ENCODE results near the gene TENT4A. TPM values are rescaled to one million over a fixed set of nuclear protein-coding genes. Genes with fewer than 3 reads are reported as not detected.

The TENT4A gene
- total RNA-seq, 1 experiment from 2014 or later = 25.6 TPM

DNA sequence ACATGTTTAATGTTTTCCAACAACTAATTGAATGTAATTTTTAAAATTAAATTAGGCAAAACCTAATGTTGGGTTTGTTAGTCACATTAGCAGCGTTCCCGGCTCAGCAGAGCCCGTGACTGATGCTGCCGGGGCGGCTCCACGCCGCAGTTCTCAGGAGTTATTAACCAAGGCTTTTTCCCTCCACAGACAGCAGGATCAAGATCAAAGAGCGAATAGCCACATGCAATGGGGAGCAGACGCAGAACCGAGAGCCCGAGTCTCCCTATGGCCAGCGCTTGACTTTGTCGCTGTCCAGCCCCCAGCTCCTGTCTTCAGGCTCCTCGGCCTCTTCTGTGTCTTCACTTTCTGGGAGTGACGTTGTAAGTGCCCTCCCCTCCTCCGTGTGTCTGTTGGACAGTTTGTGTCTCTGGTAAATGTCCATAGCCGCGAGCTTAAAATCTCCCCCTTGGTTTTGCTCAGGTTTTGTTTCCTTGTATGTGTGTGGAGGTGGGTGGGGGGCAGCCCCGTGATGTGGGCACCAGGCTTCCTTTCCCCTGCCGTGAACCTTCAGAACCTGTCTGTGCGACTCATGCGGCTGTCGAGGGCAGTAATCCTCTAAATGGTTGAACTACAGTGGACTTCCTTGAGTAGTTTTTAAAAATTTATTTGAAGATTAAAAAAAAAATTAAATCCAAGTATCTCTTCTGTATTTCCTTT lies 37.1 kb downstream of the TENT4A start:
- Histone ChIP-seq H4K20me1 (ENCODE audit: control insufficient read depth, insufficient read depth, insufficient read length) (no peaks in the 10 kb centered on the region), H3K79me1 (ENCODE audit: insufficient read depth, low read depth, low read length, poor library complexity, severe bottlenecking) (peaks cover 8% of the 10 kb centered on the region), H3K23me2 (ENCODE audit: insufficient read length, low read depth, low read length, poor library complexity, severe bottlenecking) (no peaks in the 10 kb centered on the region), H3K56ac (ENCODE audit: insufficient read length, low read depth, low read length) (no peak overlapping the region), H3K18ac (ENCODE audit: insufficient read length, low read depth, low read length) (no peak overlapping the region), H3K27me3 (ENCODE audit: insufficient read depth, low read length) (no peaks in the 10 kb centered on the region), H3K23ac (ENCODE audit: insufficient read length, low read depth, low read length) (no peak overlapping the region), H2AFZ (ENCODE audit: low read length) (no peak overlapping the region), H3K79me2 (ENCODE audit: insufficient read depth, low read length) (no peaks in the 10 kb centered on the region; the same call in 1 of the 2 replicates), H4K8ac (replicated peaks; ENCODE audit: insufficient read length, low read depth, low read length) (no peak overlapping the region), H3K4me2 (ENCODE audit: insufficient read depth, insufficient read length, low read length) (no peak overlapping the region), H3K14ac (ENCODE audit: insufficient read depth, low read length) (no peak overlapping the region), H3K27ac (ENCODE audit: insufficient read length, low read depth, low read length) (no peak overlapping the region), H2BK20ac (ENCODE audit: low read depth, low read length, poor library complexity, severe bottlenecking) (no peak overlapping the region), H3K9ac (ENCODE audit: extremely low read depth, insufficient read length, low read length) (no peak overlapping the region), H4K5ac (ENCODE audit: insufficient read length, low read depth, low read length) (no peak overlapping the region), H2BK15ac (ENCODE audit: low read depth, low read length) (no peak overlapping the region), H3T11ph (ENCODE audit: low read length) (no peak overlapping the region), H4K91ac (ENCODE audit: insufficient read length, low read depth, low read length) (no peak overlapping the region), H3K4me1 (ENCODE audit: insufficient read depth, low read length) (peaks cover 5% of the 10 kb centered on the region; the same call in 1 of the 2 replicates), H2BK120ac (ENCODE audit: low read depth, low read length, poor library complexity, severe bottlenecking) (no peak overlapping the region), H3K4ac (ENCODE audit: low read depth, low read length) (no peak overlapping the region), H2BK12ac (ENCODE audit: insufficient read length, low read depth, low read length) (no peak overlapping the region), H2BK5ac (ENCODE audit: insufficient read length, low read length) (no peak overlapping the region), H2AK5ac (ENCODE audit: insufficient read length, low read length) (no peak overlapping the region), H3K9me3 (ENCODE audit: control insufficient read depth, low read depth, low read length) (no peaks in the 10 kb centered on the region)
- H3K27me3 Mint-ChIP-seq (ENCODE audit: low read depth) = no peaks in the 10 kb centered on the region
- no peak for TF ChIP-seq CTCF (conservative IDR thresholded peaks at IDR 0.05)
- H3K9me3 Mint-ChIP-seq = no peaks in the 10 kb centered on the region
- WGBS (ENCODE audit: extremely low coverage, insufficient read length, low lambda C conversion rate) = no CpG with 5 or more reads among the region's 23 CpGs
- H3K36me3 Mint-ChIP-seq (ENCODE audit: insufficient read depth in 1 of 3, low read depth in 3 of 3) = peaks cover 62 to 84% (median 81%) of the 10 kb centered on the region in 3 experiments
- peaks cover 14 to 15% of the 10 kb centered on the region in 2 experiments for H3K4me1 Mint-ChIP-seq
- H3K27ac Mint-ChIP-seq = peak overlapping the region in 1 of 3 experiments; percentile 83; a peak in 3 of 7 replicates
- DNase-seq = no peak
- H3K4me3 Mint-ChIP-seq = no peak overlapping the region
